ENCODE data around the gene RPL35A. TPM values are rescaled to one million over a fixed set of nuclear protein-coding genes. Genes with fewer than 3 reads are reported as not detected.

Gene RPL35A
- total and polyA plus RNA-seq, 7 donors, result 603 to 2,719 (median 1,719) TPM

GRCh38 chr3:197940745-197941384, 9.1 kb upstream of the RPL35A start:
- DNase-seq, result no peak
- intact Hi-C loops (cut with DNase I), result loop anchor here (5.0 kb wide), 1 partner anchor 34 kb away; no protein-coding TSS in a partner anchor
- WGBS, 2 donors, result 80 to 86% methylated on average over 1 of the region's 1 CpG

GRCh38 chr3:197942956-197943556, 6.9 kb upstream of the RPL35A start:
- WGBS, 2 donors, result 31 to 53% methylated on average over 2 of the region's 2 CpGs
- no peaks in the 10 kb centered on the region for H3K4me1 ChIP-seq
- no peaks in the 10 kb centered on the region for H3K27me3 ChIP-seq
- TF ChIP-seq CTCF (IDR thresholded peaks at IDR 0.05) (peak; percentile 24 to 69 (median 58)), POLR2AphosphoS5 (IDR thresholded peaks at IDR 0.05) (no peak)
- DNase-seq, result no peak
- no peaks in the 10 kb centered on the region for H3K9me3 ChIP-seq
- no peak overlapping the region for H3K4me3 ChIP-seq
- peaks cover 0 to 3% (median 0%) of the 10 kb centered on the region in 4 donors for H3K36me3 ChIP-seq
- intact Hi-C loops (cut with DNase I), result loop anchor here (5.0 kb wide), 1 partner anchor 36 kb away; no protein-coding TSS in a partner anchor
- no peak overlapping the region for H3K27ac ChIP-seq

More at GRCh38 chr3:197940745-197941384, 9.1 kb upstream of the RPL35A start:
- H3K9me3 ChIP-seq, result no peaks in the 10 kb centered on the region
- H3K27me3 ChIP-seq, result no peaks in the 10 kb centered on the region
- H3K36me3 ChIP-seq, result peaks cover 0 to 4% (median 0%) of the 10 kb centered on the region in 4 donors
- H3K4me1 ChIP-seq, result peaks cover 0 to 4% (median 0%) of the 10 kb centered on the region in 4 donors
- H3K4me3 ChIP-seq, result no peak overlapping the region
- no peak for TF ChIP-seq EP300 (IDR thresholded peaks at IDR 0.05)
- TF ChIP-seq POLR2AphosphoS5 (IDR thresholded peaks at IDR 0.05), result no peak
- TF ChIP-seq POLR2A (IDR thresholded peaks at IDR 0.05), result no peak
- no peak for TF ChIP-seq CTCF (IDR thresholded peaks at IDR 0.05)
- no peak overlapping the region for H3K27ac ChIP-seq

DNA sequence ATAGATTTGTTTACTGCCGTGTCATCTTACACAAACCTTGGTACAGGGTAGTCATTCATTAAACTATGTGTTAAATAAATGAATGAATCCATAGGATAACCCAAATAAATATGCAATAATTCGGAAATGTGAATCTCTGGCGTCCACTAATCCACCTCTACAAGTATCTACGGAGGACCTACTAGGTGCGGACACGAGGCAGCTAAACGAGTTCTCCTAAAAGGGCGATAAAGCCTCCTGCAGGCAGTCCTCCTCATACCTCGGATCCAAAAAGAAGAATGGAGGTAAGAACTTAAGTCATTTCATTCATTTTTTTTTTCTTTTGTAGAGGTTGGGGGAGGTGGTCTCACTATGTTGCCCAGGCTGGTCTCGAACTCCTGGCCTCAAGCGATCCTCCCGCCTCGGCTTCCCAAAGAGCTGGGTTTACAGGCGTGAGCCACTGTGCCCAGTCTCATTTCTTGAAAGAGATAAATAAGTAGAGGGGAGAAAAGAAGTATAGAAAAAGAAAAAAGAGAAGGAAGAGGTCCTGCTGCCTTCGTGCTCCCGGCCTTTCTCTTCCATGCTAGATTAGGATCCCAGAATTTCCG, 706 bp upstream of the RPL35A start:
- peak overlapping the region; percentile 27 to 73 (median 58) for H3K4me3 ChIP-seq
- TF ChIP-seq CTCF (IDR thresholded peaks at IDR 0.05), result no peak
- TF ChIP-seq POLR2AphosphoS5 (IDR thresholded peaks at IDR 0.05), result no peak
- no peak for TF ChIP-seq EP300 (IDR thresholded peaks at IDR 0.05)
- no peak for TF ChIP-seq POLR2A (IDR thresholded peaks at IDR 0.05)
- 15 to 16% methylated on average over 17 of the region's 17 CpGs for WGBS, 2 donors
- H3K27me3 ChIP-seq, result no peaks in the 10 kb centered on the region
- H3K9me3 ChIP-seq, result no peaks in the 10 kb centered on the region
- intact Hi-C loops (cut with DNase I), result no loop called here
- H3K27ac ChIP-seq, result peak overlapping the region; percentile 79 to 92 (median 90)
- no peak for DNase-seq
- H3K36me3 ChIP-seq, result peaks cover 18 to 32% (median 21%) of the 10 kb centered on the region in 4 donors
- peaks cover 0 to 41% (median 37%) of the 10 kb centered on the region in 4 donors for H3K4me1 ChIP-seq

- H3K27ac ChIP-seq, result peak overlapping the region; percentile 79 to 92 (median 90)
- WGBS, 2 donors, result 0 to 2% methylated on average over 11 of the region's 11 CpGs
- DNase-seq, result no peak
- H3K4me1 ChIP-seq, result peaks cover 0 to 42% (median 37%) of the 10 kb centered on the region in 4 donors
- peaks cover 24 to 46% (median 33%) of the 10 kb centered on the region in 4 donors for H3K36me3 ChIP-seq
- no peaks in the 10 kb centered on the region for H3K27me3 ChIP-seq
- no peaks in the 10 kb centered on the region for H3K9me3 ChIP-seq
- TF ChIP-seq EP300 (IDR thresholded peaks at IDR 0.05) (no peak), POLR2AphosphoS5 (IDR thresholded peaks at IDR 0.05) (no peak), POLR2A (IDR thresholded peaks at IDR 0.05) (no peak), CTCF (IDR thresholded peaks at IDR 0.05) (no peak)
- peak overlapping the region; percentile 52 to 73 (median 58) for H3K4me3 ChIP-seq
- intact Hi-C loops (cut with DNase I), result loop anchor here (1.0 to 10.0 kb wide), 2 partner anchors 10 to 134 kb away; partner anchors contain the start of gene LMLN
These were observed 679 bp downstream of the RPL35A start for GRCh38 chr3:197950677-197951061.
